HEK293T (cell line): ENCODE measurements around the gene BPIFB3.

ENCODE experiments used
- BHLHE40 ChIP-seq: fragments of 450-650 bp; IDR thresholded peaks from 2 replicates; pipeline ENCODE4 v1.6.1; 2016; ENCODE audit warnings: mild to moderate bottlenecking, moderate library complexity, borderline replicate concordance
- CTBP1 ChIP-seq: fragments of 450-650 bp; IDR thresholded peaks from 2 replicates; pipeline ENCODE4 v1.6.1; 2016; ENCODE audit warnings: borderline replicate concordance
- ELF4 ChIP-seq: fragments of 450-650 bp; IDR thresholded peaks from 2 replicates; pipeline ENCODE4 v1.6.1; 2017; ENCODE audit warnings: antibody characterized with exemption
- FOXA1 ChIP-seq: fragments of 450-650 bp; IDR thresholded peaks from 2 replicates; pipeline ENCODE4 v1.6.1; 2016; ENCODE audit warnings: mild to moderate bottlenecking
- FOXK2 ChIP-seq: fragments of 450-650 bp; IDR thresholded peaks from 2 replicates; pipeline ENCODE4 v1.6.1; 2016; ENCODE audit warnings: mild to moderate bottlenecking
- FOXM1 ChIP-seq: fragments of 450-650 bp; IDR thresholded peaks from 2 replicates; pipeline ENCODE4 v1.6.1; 2017; ENCODE audit warnings: mild to moderate bottlenecking, borderline replicate concordance
- HDGF ChIP-seq: fragments of 450-650 bp; IDR thresholded peaks from 2 replicates; pipeline ENCODE4 v1.6.1; 2017; ENCODE audit warnings: antibody characterized with exemption, borderline replicate concordance
- NFRKB ChIP-seq: fragments of 450-650 bp; IDR thresholded peaks from 2 replicates; pipeline ENCODE4 v1.6.1; 2016; ENCODE audit warnings: mild to moderate bottlenecking, moderate library complexity
- PKNOX1 ChIP-seq: fragments of 450-650 bp; IDR thresholded peaks from 2 replicates; pipeline ENCODE4 v1.6.1; 2016
- SP1 ChIP-seq: fragments of 450-650 bp; IDR thresholded peaks from 2 replicates; pipeline ENCODE4 v1.6.1; 2017
- SUZ12 ChIP-seq: fragments of 450-650 bp; IDR thresholded peaks from 2 replicates; pipeline ENCODE4 v1.6.1; 2016; ENCODE audit warnings: mild to moderate bottlenecking
- TARDBP ChIP-seq: fragments of 450-650 bp; IDR thresholded peaks from 2 replicates; pipeline ENCODE4 v1.6.1; 2016
- ZNF384 ChIP-seq: fragments of 450-650 bp; IDR thresholded peaks from 2 replicates; pipeline ENCODE4 v1.6.1; 2016

- TF ChIP-seq TARDBP (no peak), SP1 (no peak), FOXK2 (no peak), HDGF (no peak), ELF4 (no peak), PKNOX1 (no peak), BHLHE40 (no peak), FOXA1 (no peak), SUZ12 (no peak), ZNF384 (no peak), CTBP1 (no peak), NFRKB (no peak), FOXM1 (no peak)
These were observed 41.1 kb upstream of the BPIFB3 start for GRCh38 chr20:33012327-33013189.
